Osteoblast (primary cell): ENCODE measurements around the gene IL19. TPM values are rescaled to one million over a fixed set of nuclear protein-coding genes. Genes with fewer than 3 reads are reported as not detected.

Experiments
- DNase-seq: peaks from one replicate; pipeline ENCODE4 v3.0.0; 2011; ENCODE audit warnings: low spot score, mixed read lengths; ENCODE audit not compliant: insufficient read length; ENCODE audit errors: missing footprints
- H2AFZ ChIP-seq: 2 replicates; pipeline ENCODE4 v1.6.0; 2011; ENCODE audit warnings: mild to moderate bottlenecking, low read length
- H3K27ac ChIP-seq: 2 replicates; pipeline ENCODE4 v1.5.1; 2011; ENCODE audit warnings: mild to moderate bottlenecking, low read depth, low read length, moderate library complexity
- H3K27me3 ChIP-seq: 2 replicates; pipeline ENCODE4 v1.6.0; 2012; ENCODE audit warnings: mild to moderate bottlenecking, control low read depth, inconsistent platforms, low read length, moderate library complexity; ENCODE audit not compliant: insufficient read depth
- H3K36me3 ChIP-seq: 2 replicates; pipeline ENCODE4 v1.5.1; 2011; ENCODE audit warnings: mild to moderate bottlenecking, low read length, control low read depth, moderate library complexity; ENCODE audit not compliant: insufficient read depth
- H3K4me1 ChIP-seq: 2 replicates; pipeline ENCODE4 v1.5.1; 2011; ENCODE audit warnings: mild to moderate bottlenecking, low read length, control low read depth, moderate library complexity; ENCODE audit not compliant: insufficient read depth
- H3K4me2 ChIP-seq: 2 replicates; pipeline ENCODE4 v1.6.0; 2011; ENCODE audit warnings: mild to moderate bottlenecking, low read length; ENCODE audit not compliant: insufficient read depth
- H3K4me3 ChIP-seq: fragments of 200-600 bp; sonication (generic); 3 replicates; pipeline ENCODE4 v1.5.1; 2012; ENCODE audit warnings: mild to moderate bottlenecking, low read length, inconsistent platforms; ENCODE audit not compliant: insufficient read depth
- H3K79me2 ChIP-seq: 2 replicates; pipeline ENCODE4 v1.6.0; 2012; ENCODE audit warnings: mild to moderate bottlenecking, low read length, control low read depth, inconsistent platforms; ENCODE audit not compliant: insufficient read depth
- H3K9me3 ChIP-seq: 2 replicates; pipeline ENCODE4 v1.5.1; 2011; ENCODE audit warnings: low read depth, low read length, control low read depth
- H4K20me1 ChIP-seq: 2 replicates; pipeline ENCODE4 v1.6.0; 2012; ENCODE audit warnings: mild to moderate bottlenecking, low read length, control low read depth; ENCODE audit not compliant: insufficient read depth
- total RNA-seq: library from RNA; depleted of rRNA; stranded (reverse); fragments of >200 nt; gene quantifications from 2 replicates; pipeline ENCODE4 v1.2.3, GENCODE V29; 2012
- TF ChIP-seq, protein P1 (sequence below): IDR thresholded peaks from 2 replicates; pipeline ENCODE4 v1.5.1; 2011; ENCODE audit warnings: mild to moderate bottlenecking, low read depth, low read length, moderate library complexity; ENCODE audit errors: extremely low read depth

The IL19 gene
- total RNA-seq, 1 donor = not detected

DNA sequence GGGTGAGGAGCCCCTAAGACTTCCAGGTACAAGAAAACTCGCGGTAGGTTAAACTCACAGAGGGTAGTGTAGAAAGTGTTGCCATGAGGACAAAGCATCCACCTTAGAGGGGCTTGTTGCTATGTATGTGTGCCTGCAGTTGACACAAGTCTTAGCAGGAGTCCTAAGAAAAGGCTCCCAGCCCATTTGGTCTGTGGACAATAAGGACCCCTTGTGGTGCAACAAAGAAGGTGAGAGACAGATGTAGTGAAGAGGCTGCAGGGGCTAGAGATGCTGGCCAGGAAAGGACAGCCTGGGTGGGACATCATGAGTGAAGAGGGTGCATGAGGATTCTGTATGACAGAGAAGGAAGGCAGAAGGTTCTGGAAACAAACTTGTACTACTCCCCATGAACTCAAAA, 38.0 kb downstream of the IL19 start:
- no peak overlapping the region for H2AFZ ChIP-seq
- no peaks in the 10 kb centered on the region for H4K20me1 ChIP-seq
- no peak for DNase-seq
- H3K9me3 ChIP-seq = no peaks in the 10 kb centered on the region
- no peaks in the 10 kb centered on the region for H3K4me1 ChIP-seq
- H3K27me3 ChIP-seq = peaks cover 7% of the 10 kb centered on the region
- H3K79me2 ChIP-seq = no peaks in the 10 kb centered on the region
- no peaks in the 10 kb centered on the region for H3K36me3 ChIP-seq
- H3K27ac ChIP-seq = no peak overlapping the region
- H3K4me2 ChIP-seq = no peak overlapping the region
- no peak overlapping the region for H3K4me3 ChIP-seq
- TF ChIP-seq, protein P1, sequence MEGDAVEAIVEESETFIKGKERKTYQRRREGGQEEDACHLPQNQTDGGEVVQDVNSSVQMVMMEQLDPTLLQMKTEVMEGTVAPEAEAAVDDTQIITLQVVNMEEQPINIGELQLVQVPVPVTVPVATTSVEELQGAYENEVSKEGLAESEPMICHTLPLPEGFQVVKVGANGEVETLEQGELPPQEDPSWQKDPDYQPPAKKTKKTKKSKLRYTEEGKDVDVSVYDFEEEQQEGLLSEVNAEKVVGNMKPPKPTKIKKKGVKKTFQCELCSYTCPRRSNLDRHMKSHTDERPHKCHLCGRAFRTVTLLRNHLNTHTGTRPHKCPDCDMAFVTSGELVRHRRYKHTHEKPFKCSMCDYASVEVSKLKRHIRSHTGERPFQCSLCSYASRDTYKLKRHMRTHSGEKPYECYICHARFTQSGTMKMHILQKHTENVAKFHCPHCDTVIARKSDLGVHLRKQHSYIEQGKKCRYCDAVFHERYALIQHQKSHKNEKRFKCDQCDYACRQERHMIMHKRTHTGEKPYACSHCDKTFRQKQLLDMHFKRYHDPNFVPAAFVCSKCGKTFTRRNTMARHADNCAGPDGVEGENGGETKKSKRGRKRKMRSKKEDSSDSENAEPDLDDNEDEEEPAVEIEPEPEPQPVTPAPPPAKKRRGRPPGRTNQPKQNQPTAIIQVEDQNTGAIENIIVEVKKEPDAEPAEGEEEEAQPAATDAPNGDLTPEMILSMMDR = peak; percentile 62

DNA sequence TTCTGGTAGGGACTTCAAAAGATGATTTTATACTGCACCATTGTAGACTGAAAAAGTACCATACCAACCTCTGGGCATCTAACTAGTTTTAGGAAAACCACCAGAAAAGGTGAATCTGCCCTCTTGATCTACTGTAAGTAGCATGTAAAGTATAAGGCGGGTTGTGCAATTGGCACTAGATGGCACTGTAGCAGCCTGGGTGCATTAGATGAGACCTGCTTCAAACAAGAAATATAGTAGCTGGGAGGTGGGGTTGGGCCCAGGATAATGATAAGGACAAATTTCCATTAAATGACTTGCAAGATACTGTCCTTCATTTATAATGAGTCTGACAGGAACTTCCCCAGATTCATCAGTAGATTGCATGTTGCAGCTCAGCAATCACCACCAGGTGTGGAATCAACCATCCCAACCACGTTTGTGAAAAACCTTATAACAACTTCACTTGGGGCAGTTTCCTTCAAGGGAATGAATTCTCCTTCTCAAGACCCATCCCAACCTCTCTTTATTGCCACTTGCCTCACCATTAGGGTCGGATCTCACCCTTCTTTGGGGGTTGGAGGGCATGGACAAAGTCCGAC, 39.0 kb downstream of the IL19 start:
- Histone ChIP-seq H3K36me3 (no peaks in the 10 kb centered on the region), H3K4me3 (no peak overlapping the region), H3K9me3 (no peaks in the 10 kb centered on the region), H2AFZ (no peak overlapping the region), H4K20me1 (no peaks in the 10 kb centered on the region), H3K79me2 (no peaks in the 10 kb centered on the region), H3K4me2 (no peak overlapping the region), H3K27me3 (peaks cover 7% of the 10 kb centered on the region), H3K27ac (no peak overlapping the region), H3K4me1 (peaks cover under 1% of the 10 kb centered on the region)
- DNase-seq = peak; percentile 5
- TF ChIP-seq, protein P1 = peak; percentile 65

DNA sequence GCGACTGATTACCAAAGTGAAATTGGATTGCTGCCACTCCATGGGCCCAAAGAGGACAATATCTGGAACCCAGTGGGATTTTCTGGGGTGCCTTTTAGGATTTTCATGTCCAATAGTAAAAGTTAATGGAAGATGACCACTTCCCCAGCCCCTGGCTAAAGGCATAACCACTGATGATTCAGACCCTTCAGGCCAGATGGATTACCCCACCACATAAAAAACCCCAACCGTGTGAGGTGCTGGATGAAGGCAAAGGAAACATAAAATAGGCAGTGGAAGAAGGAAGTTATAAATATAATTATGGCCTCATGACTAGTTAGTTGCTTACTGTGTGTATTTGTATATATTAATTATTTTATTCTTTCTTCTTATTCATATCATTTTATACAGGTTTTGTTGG, 41.9 kb downstream of the IL19 start:
- Histone ChIP-seq H3K27ac (no peak overlapping the region), H2AFZ (no peak overlapping the region), H3K4me1 (peaks cover 6% of the 10 kb centered on the region), H3K9me3 (no peaks in the 10 kb centered on the region), H3K4me3 (no peak overlapping the region), H3K27me3 (peaks cover 2% of the 10 kb centered on the region), H3K79me2 (no peaks in the 10 kb centered on the region), H4K20me1 (no peaks in the 10 kb centered on the region), H3K36me3 (no peaks in the 10 kb centered on the region), H3K4me2 (no peak overlapping the region)
- TF ChIP-seq, protein P1 = no peak
- DNase-seq = no peak

DNA sequence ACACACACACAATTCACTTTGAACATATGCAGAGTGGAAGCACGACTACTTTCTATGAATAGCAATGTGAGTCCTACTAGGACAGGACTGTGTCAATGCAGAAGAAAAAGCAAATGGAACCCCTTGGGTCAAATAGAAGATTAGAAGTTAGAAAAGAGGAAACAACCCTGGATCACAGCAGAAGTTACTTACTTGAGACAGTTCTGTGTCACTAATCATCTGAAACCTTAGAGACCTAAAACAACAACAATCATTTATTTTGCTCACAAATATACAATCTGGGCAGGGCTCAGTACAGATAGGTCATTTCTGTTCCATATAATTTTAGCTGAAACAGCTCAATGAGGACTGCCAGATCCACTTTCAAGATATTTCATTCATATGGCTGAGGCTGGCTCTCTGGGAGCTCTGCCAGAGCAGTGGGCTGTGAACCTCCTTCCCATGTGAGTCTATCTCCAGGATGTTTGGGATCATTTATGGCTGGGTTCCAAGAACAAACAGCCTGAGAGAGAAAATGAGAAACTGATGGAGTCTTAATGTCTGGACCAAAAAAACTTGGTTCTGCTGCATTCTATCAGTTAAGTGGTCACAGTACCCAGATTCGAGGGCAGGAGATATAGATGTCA, 44.3 kb downstream of the IL19 start:
- TF ChIP-seq, protein P1 = no peak
- Histone ChIP-seq H3K4me2 (no peak overlapping the region), H3K27me3 (no peaks in the 10 kb centered on the region), H2AFZ (no peak overlapping the region), H3K9me3 (no peaks in the 10 kb centered on the region), H3K36me3 (no peaks in the 10 kb centered on the region), H4K20me1 (no peaks in the 10 kb centered on the region), H3K79me2 (no peaks in the 10 kb centered on the region), H3K27ac (no peak overlapping the region), H3K4me3 (no peak overlapping the region), H3K4me1 (peaks cover 6% of the 10 kb centered on the region)
- peak; percentile 80 for DNase-seq
